Measurements from ENCODE around the gene FNIP1. TPM values are rescaled to one million over a fixed set of nuclear protein-coding genes. Genes with fewer than 3 reads are reported as not detected.

FNIP1 gene
- total RNA-seq, 1 experiment from 2014 or later = 16.4 TPM

- TF ChIP-seq POLR2A (IDR thresholded peaks at IDR 0.05; ENCODE audit: borderline replicate concordance, extremely low read depth, insufficient read depth, insufficient read length) (no peak), CEBPB (IDR thresholded peaks at IDR 0.05; ENCODE audit: low read depth) (no peak), CTCF (IDR thresholded peaks at IDR 0.05 in 2 of 3, conservative IDR thresholded peaks at IDR 0.05 in 1 of 3; ENCODE audit: borderline replicate concordance in 1 of 3, insufficient read depth in 1 of 3, low read depth in 2 of 3, low read length in 2 of 3) (no peak), YY1 (IDR thresholded peaks at IDR 0.05; ENCODE audit: extremely low read depth, insufficient replicate concordance, low read depth, low read length) (no peak), TCF7L2 (IDR thresholded peaks at IDR 0.05; ENCODE audit: borderline replicate concordance, extremely low read depth, insufficient read depth, insufficient read length) (no peak), EGR1 (IDR thresholded peaks at IDR 0.05; ENCODE audit: low read depth) (no peak), JUND (IDR thresholded peaks at IDR 0.05) (no peak)
- ATAC-seq = no peak
- CTCF ChIA-PET = no interaction called here
- RAD21 ChIA-PET (ENCODE audit: low non-redundant PET in 1 of 2, low total read pairs in 2 of 2, uncharacterized antibody in 2 of 2, unreplicated experiment in 2 of 2) = no interaction called here
- no TSS peak for BruUV-seq (replicated peaks)
- H4K20me1 ChIP-seq (ENCODE audit: insufficient read depth) = no peaks in the 10 kb centered on the region
- no peak overlapping the region for H3K27ac ChIP-seq (ENCODE audit: low read depth, low read length)
- no peaks in the 10 kb centered on the region for H3K9me2 ChIP-seq (ENCODE audit: insufficient read depth)
- intact Hi-C loops (cut with micrococcal nuclease) = no loop called here
- H3K27me3 ChIP-seq (ENCODE audit: insufficient read depth, low read length) = no peaks in the 10 kb centered on the region
- H3K4me2 ChIP-seq (ENCODE audit: low read length) = no peak overlapping the region
- no peaks in the 10 kb centered on the region; a peak in 2 of 4 replicates for H3K36me3 ChIP-seq (ENCODE audit: control insufficient read depth in 1 of 2, insufficient read depth in 2 of 2, low read length in 2 of 2)
- POLR2A ChIA-PET = no interaction called here
- peaks cover 0 to 5% of the 10 kb centered on the region in 2 experiments; a peak in 1 of 4 replicates for H3K4me1 ChIP-seq (ENCODE audit: control insufficient read depth in 1 of 2, insufficient read depth in 2 of 2, low read length in 2 of 2)
- no peak for DNase-seq (ENCODE audit: low read depth, low spot score)
- H3K79me2 ChIP-seq (ENCODE audit: insufficient read depth, low read length) = peaks cover 7% of the 10 kb centered on the region
- H3K4me3 ChIP-seq (replicated peaks in 1 of 2; ENCODE audit: low read depth in 1 of 2, low read length in 2 of 2) = no peak overlapping the region
- H2AFZ ChIP-seq (ENCODE audit: low read depth, low read length, poor library complexity, severe bottlenecking) = no peak overlapping the region
- no peak overlapping the region for H3K9ac ChIP-seq (ENCODE audit: low read length)
- no peaks in the 10 kb centered on the region for H3K9me3 ChIP-seq (ENCODE audit: control insufficient read depth in 1 of 2, insufficient read depth in 1 of 2, low read depth in 1 of 2, low read length in 2 of 2)
Observed at GRCh38 chr5:131747180-131748105, 49.4 kb downstream of the FNIP1 start.

All from HCT116 (cell line).